GM21367 (cell line): ENCODE data around the gene MSI2.

Source experiments
- ATAC-seq: cut with Tn5 transposase; IDR thresholded peaks from one replicate; pipeline ENCODE4 v1.9.1; 2021; ENCODE audit not compliant: unreplicated experiment

MSI2 gene

GRCh38 chr17:57549468-57549867 lies 293.1 kb downstream of the MSI2 start:
- no peak for ATAC-seq

- ATAC-seq: no peak
These were observed 293.7 kb downstream of the MSI2 start for GRCh38 chr17:57550016-57550415.

GRCh38 chr17:57550668-57551315 lies 294.5 kb downstream of the MSI2 start:
- no peak for ATAC-seq

GRCh38 chr17:57551321-57552079 lies 295.2 kb downstream of the MSI2 start:
- peak; percentile 49 for ATAC-seq

- no peak for ATAC-seq
These were observed 295.8 kb downstream of the MSI2 start for GRCh38 chr17:57552114-57552624.

- no peak for ATAC-seq
These were observed 297.2 kb downstream of the MSI2 start for GRCh38 chr17:57553526-57553925.

- ATAC-seq: no peak
These were observed 297.9 kb downstream of the MSI2 start for GRCh38 chr17:57553991-57554825.

GRCh38 chr17:57554826-57555635 lies 298.7 kb downstream of the MSI2 start:
- no peak for ATAC-seq

GRCh38 chr17:57555636-57556175 lies 299.4 kb downstream of the MSI2 start:
- ATAC-seq: no peak

GRCh38 chr17:57556320-57556719 lies 300.0 kb downstream of the MSI2 start:
- ATAC-seq: no peak

- no peak for ATAC-seq
These were observed 300.7 kb downstream of the MSI2 start for GRCh38 chr17:57556977-57557376.

GRCh38 chr17:57557416-57557815 lies 301.1 kb downstream of the MSI2 start:
- ATAC-seq: no peak

- ATAC-seq: no peak
These were observed 301.7 kb downstream of the MSI2 start for GRCh38 chr17:57557834-57558681.

GRCh38 chr17:57559226-57559625 lies 302.9 kb downstream of the MSI2 start:
- no peak for ATAC-seq

- no peak for ATAC-seq
These were observed 303.5 kb downstream of the MSI2 start for GRCh38 chr17:57559634-57560318.

- ATAC-seq: no peak
These were observed 304.0 kb downstream of the MSI2 start for GRCh38 chr17:57560319-57560705.

- no peak for ATAC-seq
These were observed 304.9 kb downstream of the MSI2 start for GRCh38 chr17:57561072-57561861.

- ATAC-seq: no peak
These were observed 305.9 kb downstream of the MSI2 start for GRCh38 chr17:57562184-57562698.
